ENCODE results near the gene LYRM2.

- TF ChIP-seq ARNTL (CRISPR knock-in tag; IDR thresholded peaks at IDR 0.05; ENCODE audit: borderline replicate concordance, low read depth) (no peak), TOX (CRISPR knock-in tag; IDR thresholded peaks at IDR 0.05; ENCODE audit: borderline replicate concordance) (no peak), ZFP30 (CRISPR knock-in tag; IDR thresholded peaks at IDR 0.05) (no peak), CSRNP3 (CRISPR knock-in tag; IDR thresholded peaks at IDR 0.05) (no peak), BACH2 (CRISPR knock-in tag; IDR thresholded peaks at IDR 0.05; ENCODE audit: borderline replicate concordance) (no peak), PATZ1 (CRISPR knock-in tag; IDR thresholded peaks at IDR 0.05; ENCODE audit: borderline replicate concordance) (no peak), RARB (CRISPR knock-in tag; IDR thresholded peaks at IDR 0.05) (no peak), ISL1 (CRISPR knock-in tag; IDR thresholded peaks at IDR 0.05) (no peak), POU6F1 (CRISPR knock-in tag; IDR thresholded peaks at IDR 0.05; ENCODE audit: borderline replicate concordance, low read depth) (no peak), TCF4 (CRISPR knock-in tag; IDR thresholded peaks at IDR 0.05; ENCODE audit: borderline replicate concordance) (no peak), ZNF70 (CRISPR knock-in tag; IDR thresholded peaks at IDR 0.05) (no peak), GLIS3 (CRISPR knock-in tag; IDR thresholded peaks at IDR 0.05) (no peak)
These were observed 20.5 kb downstream of the LYRM2 start for GRCh38 chr6:89618026-89618425.

All from SK-N-SH treated with all-trans-retinoic acid at 6 μM for 48 hours (cell line).